ENCODE results near the gene AGAP1. TPM values are rescaled to one million over a fixed set of nuclear protein-coding genes. Genes with fewer than 3 reads are reported as not detected.

Gene AGAP1
- total RNA-seq, 1 donor from 2014 or later, result 47.2 TPM

- TF ChIP-seq CTCF (IDR thresholded peaks at IDR 0.05; ENCODE audit: unreplicated experiment), result no peak
- Mint-ChIP-seq H3K36me3 (ENCODE audit: insufficient read depth) (peaks cover 32% of the 10 kb centered on the region), H3K9me3 (ENCODE audit: low read depth) (peaks cover 8% of the 10 kb centered on the region), H3K4me1 (ENCODE audit: low read depth) (no peaks in the 10 kb centered on the region), H3K27me3 (no peaks in the 10 kb centered on the region), H3K4me3 (ENCODE audit: low read depth) (no peak overlapping the region), H3K27ac (no peak overlapping the region)
- no peak for DNase-seq (ENCODE audit: low spot score, unreplicated experiment)
These were observed 443.2 kb downstream of the AGAP1 start for GRCh38 chr2:235937087-235937486.

GRCh38 chr2:235937526-235937925 lies 443.7 kb downstream of the AGAP1 start:
- Mint-ChIP-seq H3K9me3 (ENCODE audit: low read depth) (peaks cover 8% of the 10 kb centered on the region), H3K36me3 (ENCODE audit: insufficient read depth) (peaks cover 30% of the 10 kb centered on the region), H3K27ac (no peak overlapping the region), H3K27me3 (no peaks in the 10 kb centered on the region), H3K4me3 (ENCODE audit: low read depth) (no peak overlapping the region), H3K4me1 (ENCODE audit: low read depth) (no peaks in the 10 kb centered on the region)
- DNase-seq (ENCODE audit: low spot score, unreplicated experiment), result no peak
- no peak for TF ChIP-seq CTCF (IDR thresholded peaks at IDR 0.05; ENCODE audit: unreplicated experiment)

- peaks cover 8% of the 10 kb centered on the region for H3K9me3 Mint-ChIP-seq (ENCODE audit: low read depth)
- peaks cover 30% of the 10 kb centered on the region for H3K36me3 Mint-ChIP-seq (ENCODE audit: insufficient read depth)
- H3K27ac Mint-ChIP-seq, result no peak overlapping the region
- H3K27me3 Mint-ChIP-seq, result no peaks in the 10 kb centered on the region
- H3K4me3 Mint-ChIP-seq (ENCODE audit: low read depth), result no peak overlapping the region
- no peak for TF ChIP-seq CTCF (IDR thresholded peaks at IDR 0.05; ENCODE audit: unreplicated experiment)
- no peak for DNase-seq (ENCODE audit: low spot score, unreplicated experiment)
- H3K4me1 Mint-ChIP-seq (ENCODE audit: low read depth), result no peaks in the 10 kb centered on the region
These were observed 444.1 kb downstream of the AGAP1 start for GRCh38 chr2:235937936-235938335.

GRCh38 chr2:235938611-235939010 lies 444.8 kb downstream of the AGAP1 start:
- no peak for TF ChIP-seq CTCF (IDR thresholded peaks at IDR 0.05; ENCODE audit: unreplicated experiment)
- peaks cover 27% of the 10 kb centered on the region for H3K36me3 Mint-ChIP-seq (ENCODE audit: insufficient read depth)
- peaks cover 8% of the 10 kb centered on the region for H3K9me3 Mint-ChIP-seq (ENCODE audit: low read depth)
- H3K27ac Mint-ChIP-seq, result no peak overlapping the region
- no peaks in the 10 kb centered on the region for H3K27me3 Mint-ChIP-seq
- H3K4me3 Mint-ChIP-seq (ENCODE audit: low read depth), result no peak overlapping the region
- no peaks in the 10 kb centered on the region for H3K4me1 Mint-ChIP-seq (ENCODE audit: low read depth)
- no peak for DNase-seq (ENCODE audit: low spot score, unreplicated experiment)

GRCh38 chr2:235939471-235939870 lies 445.6 kb downstream of the AGAP1 start:
- H3K27me3 Mint-ChIP-seq, result no peaks in the 10 kb centered on the region

More at GRCh38 chr2:235939471-235939870, 445.6 kb downstream of the AGAP1 start:
- Mint-ChIP-seq H3K36me3 (ENCODE audit: insufficient read depth) (peaks cover 27% of the 10 kb centered on the region), H3K4me3 (ENCODE audit: low read depth) (no peak overlapping the region), H3K4me1 (ENCODE audit: low read depth) (no peaks in the 10 kb centered on the region), H3K27ac (no peak overlapping the region), H3K9me3 (ENCODE audit: low read depth) (peaks cover 8% of the 10 kb centered on the region)
- no peak for DNase-seq (ENCODE audit: low spot score, unreplicated experiment)
- TF ChIP-seq CTCF (IDR thresholded peaks at IDR 0.05; ENCODE audit: unreplicated experiment), result no peak

Measured in progenitor cell of endocrine pancreas (in vitro differentiated cells).